GM12892 (cell line): ENCODE data around the gene THAP12.

ENCODE experiments used
- POLR2A ChIP-seq: IDR thresholded peaks from 2 replicates; pipeline ENCODE4 v1.6.1; 2011; ENCODE audit warnings: low read depth, low read length, control low read depth
- POLR2AphosphoS5 ChIP-seq: IDR thresholded peaks from 2 replicates; pipeline ENCODE4 v1.6.1; 2011; ENCODE audit warnings: low read depth, low read length, control low read depth
- TAF1 ChIP-seq: IDR thresholded peaks from 2 replicates; pipeline ENCODE4 v1.6.1; 2011; ENCODE audit warnings: low read depth, mild to moderate bottlenecking, control low read depth, low read length, borderline replicate concordance

GRCh38 chr11:76400967-76401366, 20.0 kb upstream of the THAP12 start:
- no peak for TF ChIP-seq TAF1
- TF ChIP-seq POLR2AphosphoS5 = no peak
- TF ChIP-seq POLR2A = no peak
